NB4 (cell line): Measurements from ENCODE around the gene LRP1B.

Experiments used
- CTCF ChIP-seq: IDR thresholded peaks from one replicate; pipeline ENCODE4 v1.5.1; 2012; ENCODE audit warnings: low read depth, low read length
- MAX ChIP-seq: IDR thresholded peaks from 2 replicates; pipeline ENCODE4 v1.6.1; 2011; ENCODE audit warnings: low read depth, low read length
- MYC ChIP-seq: IDR thresholded peaks from 2 replicates; pipeline ENCODE4 v1.6.1; 2011; ENCODE audit warnings: low read depth, low read length
- POLR2A ChIP-seq: IDR thresholded peaks from 2 replicates; pipeline ENCODE4 v1.6.1; 2011; ENCODE audit warnings: mild to moderate bottlenecking; ENCODE audit not compliant: insufficient read length; ENCODE audit errors: extremely low read depth

GRCh38 chr2:141187075-141187439, 943.8 kb downstream of the LRP1B start:
- TF ChIP-seq CTCF, result no peak
- TF ChIP-seq POLR2A, result no peak
- TF ChIP-seq MAX, result no peak
- no peak for TF ChIP-seq MYC
